ENCODE results near the gene SLC25A23. TPM values are rescaled to one million over a fixed set of nuclear protein-coding genes. Genes with fewer than 3 reads are reported as not detected.

SLC25A23 gene
- total RNA-seq, 1 donor from 2014 or later, result 36.9 TPM

- no peak for FAIRE-seq
- TF ChIP-seq, protein P1, sequence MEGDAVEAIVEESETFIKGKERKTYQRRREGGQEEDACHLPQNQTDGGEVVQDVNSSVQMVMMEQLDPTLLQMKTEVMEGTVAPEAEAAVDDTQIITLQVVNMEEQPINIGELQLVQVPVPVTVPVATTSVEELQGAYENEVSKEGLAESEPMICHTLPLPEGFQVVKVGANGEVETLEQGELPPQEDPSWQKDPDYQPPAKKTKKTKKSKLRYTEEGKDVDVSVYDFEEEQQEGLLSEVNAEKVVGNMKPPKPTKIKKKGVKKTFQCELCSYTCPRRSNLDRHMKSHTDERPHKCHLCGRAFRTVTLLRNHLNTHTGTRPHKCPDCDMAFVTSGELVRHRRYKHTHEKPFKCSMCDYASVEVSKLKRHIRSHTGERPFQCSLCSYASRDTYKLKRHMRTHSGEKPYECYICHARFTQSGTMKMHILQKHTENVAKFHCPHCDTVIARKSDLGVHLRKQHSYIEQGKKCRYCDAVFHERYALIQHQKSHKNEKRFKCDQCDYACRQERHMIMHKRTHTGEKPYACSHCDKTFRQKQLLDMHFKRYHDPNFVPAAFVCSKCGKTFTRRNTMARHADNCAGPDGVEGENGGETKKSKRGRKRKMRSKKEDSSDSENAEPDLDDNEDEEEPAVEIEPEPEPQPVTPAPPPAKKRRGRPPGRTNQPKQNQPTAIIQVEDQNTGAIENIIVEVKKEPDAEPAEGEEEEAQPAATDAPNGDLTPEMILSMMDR (IDR thresholded peaks at IDR 0.05; ENCODE audit: insufficient read depth, low read length, severe bottlenecking), result no peak
- Histone ChIP-seq H3K4me3 (ENCODE audit: low read depth, low read length) (no peak overlapping the region), H3K36me3 (ENCODE audit: control insufficient read depth, insufficient read depth, low read length) (peaks cover 4% of the 10 kb centered on the region), H3K27me3 (ENCODE audit: control insufficient read depth, insufficient read depth, low read length) (no peaks in the 10 kb centered on the region)
- DNase-seq (ENCODE audit: low read depth), result no peak
Observed at GRCh38 chr19:6394831-6395230, 64.8 kb downstream of the SLC25A23 start.

- FAIRE-seq (no peak), DNase-seq (ENCODE audit: low read depth) (no peak)
- TF ChIP-seq, protein P1 (IDR thresholded peaks at IDR 0.05; ENCODE audit: insufficient read depth, low read length, severe bottlenecking), result no peak
- Histone ChIP-seq H3K27me3 (ENCODE audit: control insufficient read depth, insufficient read depth, low read length) (no peaks in the 10 kb centered on the region), H3K36me3 (ENCODE audit: control insufficient read depth, insufficient read depth, low read length) (peaks cover 8% of the 10 kb centered on the region), H3K4me3 (ENCODE audit: low read depth, low read length) (peak overlapping the region; percentile 74)
Observed at GRCh38 chr19:6393983-6394412, 65.6 kb downstream of the SLC25A23 start.

DNA sequence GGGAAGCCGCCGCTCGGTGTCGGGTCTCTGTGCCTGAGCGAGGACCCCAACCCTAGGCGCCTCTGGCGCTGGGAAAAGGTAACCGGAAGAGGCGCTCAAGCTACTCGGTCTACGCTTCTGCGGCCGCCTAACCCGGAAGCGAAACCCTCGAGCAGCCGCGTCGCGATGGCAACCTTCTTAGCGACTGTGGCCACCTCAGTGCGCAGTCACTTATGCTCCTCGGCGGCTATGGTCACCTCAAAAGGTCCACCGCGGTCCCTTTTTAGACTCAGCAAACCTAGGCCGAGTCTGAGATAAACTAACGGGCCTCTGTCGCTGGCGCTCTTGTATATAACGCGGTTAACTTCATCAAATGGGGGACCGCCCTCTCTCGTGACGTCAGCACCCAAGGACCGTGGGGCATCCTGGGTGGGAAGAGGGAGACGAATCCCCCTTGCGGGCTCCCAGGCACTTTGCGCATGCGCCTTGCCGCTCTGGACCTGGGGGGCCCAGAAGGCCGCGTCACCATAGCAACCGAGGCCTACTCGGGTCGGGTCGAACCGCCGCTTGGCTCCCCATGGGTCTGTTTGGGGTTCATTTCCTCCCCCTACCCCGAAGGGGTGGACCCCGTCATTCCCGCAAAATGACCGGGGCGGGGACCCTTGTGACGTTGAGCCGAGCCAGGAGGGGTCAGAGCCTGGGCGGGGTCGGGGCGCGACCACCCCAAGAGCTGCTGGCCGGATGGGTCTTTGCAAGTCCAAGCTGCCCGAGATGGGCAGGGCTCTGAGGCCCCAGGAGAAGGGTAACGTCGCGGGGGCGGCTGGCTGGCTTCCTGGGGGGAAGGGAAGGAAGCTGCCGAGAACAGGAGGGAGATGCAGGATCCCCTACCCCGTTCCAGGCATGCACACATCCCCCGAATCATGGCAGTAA, 66.3 kb downstream of the SLC25A23 start, which contains the start of gene GTF2F1:
Gene GTF2F1, minus strand, starts transcription at position 91 of the 909 bp plus-strand sequence. CDS start 169 bp downstream, outside the sequence.
- no peak for FAIRE-seq
- Histone ChIP-seq H3K36me3 (ENCODE audit: control insufficient read depth, insufficient read depth, low read length) (peaks cover 13% of the 10 kb centered on the region), H3K4me3 (ENCODE audit: low read depth, low read length) (peak within 1 kb of the TSS; percentile 74), H3K27me3 (ENCODE audit: control insufficient read depth, insufficient read depth, low read length) (no peaks in the 10 kb centered on the region)
- TF ChIP-seq, protein P1 (IDR thresholded peaks at IDR 0.05; ENCODE audit: insufficient read depth, low read length, severe bottlenecking), result peak; percentile 42
- peak; percentile 77 for DNase-seq (ENCODE audit: low read depth)

- H3K36me3 ChIP-seq (ENCODE audit: control insufficient read depth, insufficient read depth, low read length), result peaks cover 18% of the 10 kb centered on the region
- TF ChIP-seq, protein P1 (IDR thresholded peaks at IDR 0.05; ENCODE audit: insufficient read depth, low read length, severe bottlenecking), result no peak
- no peak for DNase-seq (ENCODE audit: low read depth)
- peak overlapping the region; percentile 74 for H3K4me3 ChIP-seq (ENCODE audit: low read depth, low read length)
- FAIRE-seq, result no peak
- no peaks in the 10 kb centered on the region for H3K27me3 ChIP-seq (ENCODE audit: control insufficient read depth, insufficient read depth, low read length)
Observed at GRCh38 chr19:6392221-6393073, 67.1 kb downstream of the SLC25A23 start.

Other genes starting within 250 kb of the SLC25A23 start
- gene MLLT1, start 179.8 kb downstream of the SLC25A23 start, total RNA-seq, result 2.6 and 2.9 TPM in 2 replicates
- not detected in 2 replicates for gene ACER1, start 126.2 kb downstream of the SLC25A23 start, total RNA-seq
- gene CLPP, start 98.3 kb downstream of the SLC25A23 start, total RNA-seq, result 43.1 and 49.8 TPM in 2 replicates
- gene ALKBH7, start 87.0 kb downstream of the SLC25A23 start, total RNA-seq, result 22.0 and 23.7 TPM in 2 replicates
- 0.26 and 0.51 TPM in 2 replicates for gene PSPN, start 83.9 kb downstream of the SLC25A23 start, total RNA-seq
- 52.7 and 63.6 TPM in 2 replicates for gene GTF2F1, start 66.6 kb downstream of the SLC25A23 start, total RNA-seq
- gene KHSRP, start 35.0 kb downstream of the SLC25A23 start, total RNA-seq, result 55.8 and 85.6 TPM in 2 replicates
- not detected in 2 replicates for gene SLC25A41, start 26.0 kb downstream of the SLC25A23 start, total RNA-seq
- gene CRB3, start 4.5 kb upstream of the SLC25A23 start, total RNA-seq, result 49.5 and 90.9 TPM in 2 replicates
- under 0.01 TPM in 1 of 2 replicates, not detected in the other for gene DENND1C, start 22.0 kb upstream of the SLC25A23 start, total RNA-seq
- gene TUBB4A, start 42.5 kb upstream of the SLC25A23 start, total RNA-seq, result not detected in 2 replicates
- 4.6 and 5.5 TPM in 2 replicates for gene TNFSF9, start 71.2 kb upstream of the SLC25A23 start, total RNA-seq
- not detected in 2 replicates for gene CD70, start 131.4 kb upstream of the SLC25A23 start, total RNA-seq
- gene TNFSF14, start 210.4 kb upstream of the SLC25A23 start, total RNA-seq, result under 0.01 TPM in 1 of 2 replicates, not detected in the other

Measured in bronchial epithelial cell (primary cell).